ENCODE measurements around the gene OR52B4. TPM values are rescaled to one million over a fixed set of nuclear protein-coding genes. Genes with fewer than 3 reads are reported as not detected.
"Not testable (repeated sequence)": the region's sequence is repeated elsewhere in the genome, so short reads cannot be mapped to it uniquely, and the experiment has no call there.

Gene OR52B4
- total and polyA plus RNA-seq, 3 donors from 2014 or later, result not detected

DNA sequence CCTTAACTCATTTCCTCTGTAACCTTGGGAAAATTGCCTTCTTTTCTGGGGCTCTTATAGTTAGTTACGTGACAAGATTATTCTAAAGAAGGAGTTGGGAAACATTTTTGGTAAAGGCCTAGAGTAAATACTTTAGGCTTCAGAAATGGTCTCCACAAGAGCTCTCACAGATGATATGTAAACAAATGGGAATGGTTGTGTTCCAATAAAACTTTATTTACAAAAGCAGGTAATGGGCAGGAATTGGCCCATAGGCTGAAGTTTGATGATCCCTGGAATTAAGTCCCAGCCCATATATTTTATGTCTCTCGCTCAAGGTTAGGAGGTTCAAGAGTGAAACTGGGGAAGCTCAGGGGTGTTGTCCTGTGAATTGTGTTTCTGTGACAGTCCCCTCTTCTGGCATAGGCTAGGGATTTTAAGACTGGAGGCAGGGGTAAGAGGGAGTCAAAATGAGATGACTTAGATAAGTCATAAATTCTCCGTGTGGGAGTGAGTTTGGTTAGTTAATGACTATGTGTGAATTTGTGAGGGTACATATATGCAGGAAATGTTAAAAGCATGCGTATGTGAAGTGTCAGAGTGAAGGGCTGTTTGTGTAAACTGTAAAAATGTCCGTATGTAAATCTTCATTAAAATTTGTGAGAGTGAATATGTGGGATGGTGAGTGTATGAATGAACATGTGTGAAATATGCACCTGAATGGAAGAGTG lies 7.4 kb upstream of the OR52B4 start:
- Histone ChIP-seq H3K4me3 (no peak overlapping the region), H3K4me1 (no peaks in the 10 kb centered on the region), H3K27ac (no peak overlapping the region), H3K27me3 (no peaks in the 10 kb centered on the region), H3K36me3 (ENCODE audit: low read depth, missing control alignments) (no peaks in the 10 kb centered on the region), H3K9me3 (no peaks in the 10 kb centered on the region)
- 81 to 86% methylated on average over 5 of the region's 5 CpGs for WGBS, 2 donors
- intact Hi-C loops (cut with DNase I; ENCODE audit: low total_unique reads), result no loop called here
- no peak for DNase-seq
- TF ChIP-seq POLR2A (IDR thresholded peaks at IDR 0.05), result no peak
- no peak for TF ChIP-seq CTCF (IDR thresholded peaks at IDR 0.05)

DNA sequence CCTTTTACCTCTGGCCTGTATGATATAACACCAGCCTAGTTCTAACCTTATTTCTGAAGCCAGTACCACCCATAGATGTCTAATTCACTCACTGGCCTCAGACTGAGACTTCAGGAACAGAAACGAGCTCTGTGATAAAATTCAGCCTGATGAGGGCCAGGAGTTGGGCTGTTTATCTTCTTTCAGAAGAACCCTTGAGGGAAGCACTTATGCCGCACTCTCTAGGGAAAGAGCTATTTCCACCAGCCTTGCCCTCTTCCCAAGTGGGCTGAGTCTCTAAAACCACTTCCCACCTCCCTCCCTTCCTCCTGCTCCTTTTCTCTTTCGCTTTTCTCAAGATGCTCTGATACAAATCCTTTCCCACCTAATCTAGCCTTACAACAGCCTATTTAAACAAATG lies 2.0 kb upstream of the OR52B4 start:
- TF ChIP-seq CTCF (IDR thresholded peaks at IDR 0.05) (no peak), POLR2A (IDR thresholded peaks at IDR 0.05) (no peak)
- DNase-seq, result no peak
- no peaks in the 10 kb centered on the region for H3K36me3 ChIP-seq (ENCODE audit: low read depth, missing control alignments)
- H3K27me3 ChIP-seq, result no peaks in the 10 kb centered on the region
- no peaks in the 10 kb centered on the region for H3K9me3 ChIP-seq
- H3K4me1 ChIP-seq, result no peaks in the 10 kb centered on the region
- intact Hi-C loops (cut with DNase I; ENCODE audit: low total_unique reads), result no loop called here
- H3K27ac ChIP-seq, result no peak overlapping the region
- no peak overlapping the region for H3K4me3 ChIP-seq
- WGBS, 2 donors, result 62 to 75% methylated on average over 3 of the region's 3 CpGs

DNA sequence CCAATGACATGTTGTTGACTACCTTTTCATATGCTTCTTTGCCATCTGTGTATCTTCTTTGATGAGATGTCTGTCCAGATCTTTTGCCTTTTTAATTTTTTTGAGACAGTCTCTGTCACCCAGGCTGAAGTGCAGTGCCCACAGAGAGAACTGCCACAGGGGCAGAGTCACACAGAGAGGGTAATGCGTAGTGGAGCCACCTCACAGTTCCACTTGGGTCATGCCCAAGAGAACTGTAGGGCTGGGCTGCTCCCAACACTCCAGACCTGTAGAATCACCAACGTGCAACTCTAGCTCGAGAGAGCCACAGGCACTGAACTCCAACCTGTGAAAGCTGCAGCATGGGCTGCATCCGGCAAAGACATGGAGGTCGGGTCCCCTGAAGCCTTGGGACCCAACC lies 20.0 kb downstream of the OR52B4 start:
- H3K36me3 ChIP-seq (ENCODE audit: low read depth, missing control alignments), result not testable (repeated sequence)
- no CpG with 5 or more reads among the region's 5 CpGs for whole genome bisulfite sequencing, 2 donors

GRCh38 chr11:4345366-4345765 lies 22.8 kb downstream of the OR52B4 start:
- H3K27ac ChIP-seq; H3K4me1 ChIP-seq; H3K4me3 ChIP-seq; H3K9me3 ChIP-seq; DNase-seq; H3K27me3 ChIP-seq; intact Hi-C loops (cut with DNase I; ENCODE audit: low total_unique reads); H3K36me3 ChIP-seq (ENCODE audit: low read depth, missing control alignments): not testable (repeated sequence)
- WGBS, 2 donors, result 45 to 82% methylated on average over 1 to 2 of the region's 2 CpGs

More for the DNA sequence above, 20.0 kb downstream of the OR52B4 start:
- H3K4me3 ChIP-seq; intact Hi-C loops (cut with DNase I; ENCODE audit: low total_unique reads); H3K9me3 ChIP-seq; H3K4me1 ChIP-seq; DNase-seq; H3K27me3 ChIP-seq; H3K27ac ChIP-seq: not testable (repeated sequence)

GRCh38 chr11:4334356-4334755 lies 33.8 kb downstream of the OR52B4 start:
- WGBS, 2 donors, result 82% methylated on average over 16 of the region's 28 CpGs; no CpG with 5 or more reads in 1 of the 2 donors
- DNase-seq; H3K4me3 ChIP-seq; H3K4me1 ChIP-seq; H3K27me3 ChIP-seq; H3K36me3 ChIP-seq (ENCODE audit: low read depth, missing control alignments); intact Hi-C loops (cut with DNase I; ENCODE audit: low total_unique reads); H3K9me3 ChIP-seq; H3K27ac ChIP-seq: not testable (repeated sequence)

Other genes starting within 250 kb of the OR52B4 start
- gene TRIM21, start 25.3 kb upstream of the OR52B4 start, total RNA-seq, result 1 to 10 TPM; 4.6 to 8.9 TPM
- 11.0 TPM for gene TRIM21, start 25.3 kb upstream of the OR52B4 start, polyA plus RNA-seq (ENCODE audit: insufficient read depth, low read depth, low replicate concordance)
- not detected for gene OR52K2, start 80.9 kb upstream of the OR52B4 start, total RNA-seq
- gene OR52K2, start 80.9 kb upstream of the OR52B4 start, polyA plus RNA-seq (ENCODE audit: insufficient read depth, low read depth, low replicate concordance), result not detected
- under 1 TPM; 0.43 to 0.47 TPM for gene OR52K1, start 114.3 kb upstream of the OR52B4 start, total RNA-seq
- gene OR52K1, start 114.3 kb upstream of the OR52B4 start, polyA plus RNA-seq (ENCODE audit: insufficient read depth, low read depth, low replicate concordance), result not detected
- gene OR52M1, start 176.8 kb upstream of the OR52B4 start, total RNA-seq, result not detected
- not detected for gene OR52M1, start 176.8 kb upstream of the OR52B4 start, polyA plus RNA-seq (ENCODE audit: insufficient read depth, low read depth, low replicate concordance)
- gene OR52I2, start 213.4 kb upstream of the OR52B4 start, total RNA-seq, result under 1 TPM in 1 of 2 donors, not detected in 1; 0.31 TPM
- gene OR52I2, start 213.4 kb upstream of the OR52B4 start, polyA plus RNA-seq (ENCODE audit: insufficient read depth, low read depth, low replicate concordance), result not detected
- gene OR52I1, start 225.7 kb upstream of the OR52B4 start, total RNA-seq, result not detected
- not detected for gene OR52I1, start 225.7 kb upstream of the OR52B4 start, polyA plus RNA-seq (ENCODE audit: insufficient read depth, low read depth, low replicate concordance)
- gene TRIM68, start 239.8 kb upstream of the OR52B4 start, total RNA-seq, result 10 to 100 TPM; 20.5 to 20.8 TPM
- gene TRIM68, start 239.8 kb upstream of the OR52B4 start, polyA plus RNA-seq (ENCODE audit: insufficient read depth, low read depth, low replicate concordance), result 16.4 TPM

All from testis (tissue), 3 donors.